HepG2 (cell line): ENCODE results near the gene SNX19. TPM values are rescaled to one million over a fixed set of nuclear protein-coding genes. Genes with fewer than 3 reads are reported as not detected.

ENCODE experiments used
- ARNT2 ChIP-seq: sonication (generic); formaldehyde crosslinking; IDR thresholded peaks from 2 replicates; pipeline ENCODE4 v1.8.0; 2022; ENCODE audit warnings: mild to moderate bottlenecking, low read depth, missing genetic modification reagents, moderate library complexity
- GTF2F1 ChIP-seq: fragments of 150-350 bp; IDR thresholded peaks from 2 replicates; pipeline ENCODE4 v1.6.1; 2014; ENCODE audit warnings: low read length
- JUN ChIP-seq: sonication (generic); formaldehyde crosslinking; IDR thresholded peaks from 2 replicates; pipeline ENCODE4 v1.4.0; 2020; ENCODE audit warnings: mild to moderate bottlenecking, missing genetic modification reagents
- LBX2 ChIP-seq: sonication (generic); formaldehyde crosslinking; IDR thresholded peaks from 2 replicates; pipeline ENCODE4 v1.5.0; 2020; ENCODE audit warnings: missing genetic modification reagents, mild to moderate bottlenecking, borderline replicate concordance
- MBD4 ChIP-seq: IDR thresholded peaks from 2 replicates; pipeline ENCODE4 v1.6.1; 2012; ENCODE audit warnings: low read length, inconsistent platforms, borderline replicate concordance
- RFX3 ChIP-seq: IDR thresholded peaks from 2 replicates; pipeline ENCODE4 v1.6.1; 2016; ENCODE audit warnings: missing biosample characterization, missing genetic modification reagents
- SNAPC4 ChIP-seq: sonication (generic); formaldehyde crosslinking; IDR thresholded peaks from 2 replicates; pipeline ENCODE4 v1.4.0; 2020; ENCODE audit warnings: mild to moderate bottlenecking, missing genetic modification reagents
- TERF1 ChIP-seq: sonication (generic); formaldehyde crosslinking; IDR thresholded peaks from 2 replicates; pipeline ENCODE4 v1.8.0; 2022; ENCODE audit warnings: mild to moderate bottlenecking, missing genetic modification reagents, moderate library complexity
- TFDP2 ChIP-seq: sonication (generic); formaldehyde crosslinking; IDR thresholded peaks from 2 replicates; pipeline ENCODE4 v1.4.0; 2020; ENCODE audit warnings: missing genetic modification reagents
- ZBTB10 ChIP-seq: sonication (generic); formaldehyde crosslinking; IDR thresholded peaks from 2 replicates; pipeline ENCODE4 v1.4.0; 2020; ENCODE audit warnings: missing genetic modification reagents, borderline replicate concordance
- ZBTB14 ChIP-seq: sonication (generic); formaldehyde crosslinking; IDR thresholded peaks from 2 replicates; pipeline ENCODE4 v1.4.0; 2020; ENCODE audit warnings: missing genetic modification reagents
- ZNF12 ChIP-seq: sonication (generic); formaldehyde crosslinking; IDR thresholded peaks from 2 replicates; pipeline ENCODE4 v1.5.0; 2020; ENCODE audit warnings: missing genetic modification reagents
- ZNF329 ChIP-seq: sonication (generic); formaldehyde crosslinking; IDR thresholded peaks from 2 replicates; pipeline ENCODE4 v1.9.0; 2021; ENCODE audit warnings: low read depth, mild to moderate bottlenecking, missing genetic modification reagents
- ZNF354B ChIP-seq: sonication (generic); formaldehyde crosslinking; IDR thresholded peaks from 2 replicates; pipeline ENCODE4 v1.8.0; 2022; ENCODE audit warnings: mild to moderate bottlenecking, missing genetic modification reagents
- ZNF570 ChIP-seq: sonication (generic); formaldehyde crosslinking; IDR thresholded peaks from 2 replicates; pipeline ENCODE4 v1.4.0; 2020; ENCODE audit warnings: mild to moderate bottlenecking, missing genetic modification reagents, borderline replicate concordance
- ZNF7 ChIP-seq: IDR thresholded peaks from 2 replicates; pipeline ENCODE4 v1.6.1; 2016; ENCODE audit warnings: missing biosample characterization, missing genetic modification reagents
- ZNF776 ChIP-seq: sonication (generic); formaldehyde crosslinking; IDR thresholded peaks from 2 replicates; pipeline ENCODE4 v1.4.0; 2020; ENCODE audit warnings: mild to moderate bottlenecking, missing genetic modification reagents
- polyA plus RNA-seq, 8 experiments: library from polyadenylated mRNA; depleted of rRNA in 3 of 8; stranded (reverse) in 7 of 8; unstranded in 1 of 8; fragments of >200 nt; fragmentation: Illumina TruSeq in 4 of 8; extraction: Trizol in 4 of 8; gene quantifications; 2 replicates each; pipeline versions ENCODE4 v1.2.1 to v1.2.3, GENCODE V29; 2011 to 2016; ENCODE audit warnings: low read depth in 4 of 8, missing spikeins in 1 of 8, mixed read lengths in 1 of 8; ENCODE audit not compliant: insufficient read depth in 1 of 8
- total RNA-seq, 5 experiments: library from RNA; depleted of rRNA; stranded (reverse); fragments of >200 nt; fragmentation: Illumina TruSeq; extraction: Trizol; gene quantifications; 2 replicates each; pipeline ENCODE4 v1.2.3, GENCODE V29; 2016; ENCODE audit warnings: low read depth in 1 of 5

SNX19 gene
- total and polyA plus RNA-seq, 2 of the 13 experiments (the other 11 are each of a cell fraction or from before 2014, with no cell fraction given), result 0.13 to 0.27 TPM

GRCh38 chr11:130865774-130866114 lies 50.5 kb downstream of the SNX19 start (continued):
- TF ChIP-seq ARNT2 (no peak), MBD4 (no peak), GTF2F1 (no peak), ZBTB14 (no peak), ZNF354B (CRISPR knock-in tag) (no peak), SNAPC4 (CRISPR knock-in tag) (no peak), ZNF329 (CRISPR knock-in tag) (no peak), TERF1 (no peak), TFDP2 (no peak), ZNF776 (CRISPR knock-in tag) (no peak), ZBTB10 (CRISPR knock-in tag) (no peak), LBX2 (CRISPR knock-in tag) (no peak), ZNF12 (CRISPR knock-in tag) (no peak), RFX3 (CRISPR knock-in tag) (no peak), ZNF7 (no peak), JUN (no peak), ZNF570 (no peak)
